ENCODE measurements around the gene NUP93. TPM values are rescaled to one million over a fixed set of nuclear protein-coding genes. Genes with fewer than 3 reads are reported as not detected.

NUP93 gene
- total and polyA plus RNA-seq, 9 of the 15 experiments (the other 6 are each of a cell fraction or from before 2014, with no cell fraction given): 92.0 to 162 (median 121) TPM

- TF ChIP-seq KLF1 (tag; IDR thresholded peaks at IDR 0.05) (no peak), CC2D1A (IDR thresholded peaks at IDR 0.05) (no peak), FOXO4 (CRISPR knock-in tag; IDR thresholded peaks at IDR 0.05) (no peak), ZFP36 (IDR thresholded peaks at IDR 0.05; ENCODE audit: low read depth, low read length, partially characterized antibody) (no peak), ZNF592 (IDR thresholded peaks at IDR 0.05) (no peak), HLTF (IDR thresholded peaks at IDR 0.05) (no peak), RREB1 (CRISPR knock-in tag; IDR thresholded peaks at IDR 0.05) (no peak), SMC3 (conservative IDR thresholded peaks at IDR 0.05; ENCODE audit: insufficient read depth, low read depth, low read length) (no peak), ZNF316 (IDR thresholded peaks at IDR 0.05) (peak; percentile 78), JUND (IDR thresholded peaks at IDR 0.05; ENCODE audit: borderline replicate concordance, low read depth, low read length) (no peak), JUND (tag; IDR thresholded peaks at IDR 0.05; ENCODE audit: borderline replicate concordance, low read depth, low read length) (no peak), SNRNP70 (optimal IDR thresholded peaks at IDR 0.05; ENCODE audit: low read depth, low read length) (no peak), MYNN (IDR thresholded peaks at IDR 0.05) (no peak), MYNN (CRISPR knock-in tag; IDR thresholded peaks at IDR 0.05) (no peak), CBX3 (IDR thresholded peaks at IDR 0.05; ENCODE audit: borderline replicate concordance in 1 of 2, low read length in 2 of 2) (no peak), ZNF217 (CRISPR knock-in tag; IDR thresholded peaks at IDR 0.05) (no peak), NFYB (IDR thresholded peaks at IDR 0.05; ENCODE audit: extremely low read depth, insufficient read length) (no peak), ZNF551 (CRISPR knock-in tag; IDR thresholded peaks at IDR 0.05) (no peak)
Observed at GRCh38 chr16:56848029-56848936, 118.4 kb downstream of the NUP93 start (continued).

Measured in K562 (cell line).